HTR-8/SVneo (cell line): ENCODE data around the gene CETP.

Experiments
- DNase-seq: peaks from one replicate; pipeline ENCODE4 v3.0.0; 2011; ENCODE audit warnings: low spot score, mixed read lengths; ENCODE audit not compliant: insufficient read length
- FAIRE-seq: peaks from 2 replicates; lab custom pipeline; 2011; peaks lifted over from hg19 to GRCh38; lab: Jason Lieb, UNC

CETP gene

GRCh38 chr16:57008440-57008839 is 46.7 kb downstream of the CETP start:
- DNase-seq, result no peak
- FAIRE-seq, result no peak

GRCh38 chr16:57009643-57010170 is 48.0 kb downstream of the CETP start:
- DNase-seq, result no peak
- FAIRE-seq, result no peak

GRCh38 chr16:57012353-57012752 is 50.6 kb downstream of the CETP start:
- DNase-seq (no peak), FAIRE-seq (no peak)

- no peak for DNase-seq
- no peak for FAIRE-seq
These were observed 51.5 kb downstream of the CETP start for GRCh38 chr16:57013229-57013628.

GRCh38 chr16:57013902-57014301 is 52.2 kb downstream of the CETP start:
- no peak for FAIRE-seq

GRCh38 chr16:57016301-57016700 is 54.6 kb downstream of the CETP start:
- FAIRE-seq (no peak), DNase-seq (no peak)

More at GRCh38 chr16:57013902-57014301, 52.2 kb downstream of the CETP start:
- DNase-seq, result no peak

- DNase-seq, result no peak
- FAIRE-seq, result no peak
These were observed 55.1 kb downstream of the CETP start for GRCh38 chr16:57016831-57017230.

- FAIRE-seq (no peak), DNase-seq (no peak)
These were observed 55.5 kb downstream of the CETP start for GRCh38 chr16:57017251-57017650.

- FAIRE-seq (no peak), DNase-seq (no peak)
These were observed 58.0 kb downstream of the CETP start for GRCh38 chr16:57019746-57020145.

GRCh38 chr16:57020651-57021050 is 58.9 kb downstream of the CETP start:
- no peak for FAIRE-seq
- DNase-seq, result no peak

GRCh38 chr16:57021757-57022156 is 60.0 kb downstream of the CETP start:
- FAIRE-seq, result no peak
- no peak for DNase-seq

- DNase-seq (no peak), FAIRE-seq (no peak)
These were observed 60.7 kb downstream of the CETP start for GRCh38 chr16:57022445-57022844.

GRCh38 chr16:57023541-57024249 is 61.9 kb downstream of the CETP start:
- no peak for FAIRE-seq

GRCh38 chr16:57024894-57025680 is 63.3 kb downstream of the CETP start:
- FAIRE-seq (no peak), DNase-seq (no peak)

More at GRCh38 chr16:57023541-57024249, 61.9 kb downstream of the CETP start:
- DNase-seq, result no peak

GRCh38 chr16:57025941-57026777 is 64.4 kb downstream of the CETP start:
- FAIRE-seq, result no peak
- DNase-seq, result no peak

GRCh38 chr16:57026778-57027062 is 65.0 kb downstream of the CETP start:
- FAIRE-seq (no peak), DNase-seq (no peak)

- DNase-seq (no peak), FAIRE-seq (no peak)
These were observed 65.3 kb downstream of the CETP start for GRCh38 chr16:57027067-57027466.

- FAIRE-seq (no peak), DNase-seq (no peak)
These were observed 66.3 kb downstream of the CETP start for GRCh38 chr16:57028086-57028485.

GRCh38 chr16:57029161-57030160 is 67.7 kb downstream of the CETP start:
- DNase-seq (peak; percentile 55), FAIRE-seq (peak; percentile 42)
